Muscle layer of duodenum (tissue), 2 donors: ENCODE measurements around the gene PODXL.

Source experiments
- H3K27ac ChIP-seq: one replicate; pipeline ENCODE4 v1.7.0; 2013; ENCODE audit warnings: mild to moderate bottlenecking, low read length
- H3K27me3 ChIP-seq: one replicate; pipeline ENCODE4 v1.7.0; 2013; ENCODE audit warnings: low read depth, mild to moderate bottlenecking, control low read depth, low read length
- H3K36me3 ChIP-seq, 2 donors: one replicate each; pipeline ENCODE4 v1.7.0; 2013; ENCODE audit warnings: low read length in 2 of 2, control low read depth in 1 of 2, mild to moderate bottlenecking in 1 of 2; ENCODE audit not compliant: insufficient read depth in 2 of 2, control insufficient read depth in 1 of 2
- H3K4me1 ChIP-seq, 2 donors: one replicate each; pipeline ENCODE4 v1.7.0; 2013; ENCODE audit warnings: low read length in 2 of 2, mild to moderate bottlenecking in 2 of 2, control low read depth in 1 of 2, moderate library complexity in 1 of 2; ENCODE audit not compliant: insufficient read depth in 2 of 2, control insufficient read depth in 1 of 2
- H3K4me3 ChIP-seq, 2 donors: one replicate each; pipeline ENCODE4 v1.7.0; 2013; ENCODE audit warnings: low read length in 2 of 2, low read depth in 1 of 2, mild to moderate bottlenecking in 1 of 2
- H3K9me3 ChIP-seq, 2 donors: one replicate each; pipeline ENCODE4 v1.7.0; 2013; ENCODE audit warnings: low read length in 2 of 2, control low read depth in 1 of 2, mild to moderate bottlenecking in 1 of 2; ENCODE audit not compliant: control insufficient read depth in 1 of 2
- donor health status: healthy.

PODXL gene

GRCh38 chr7:131556053-131556908 is at the start of gene PODXL:
Gene PODXL, minus strand, starts transcription at chr7:131556628. Its CDS starts 269 bp downstream, at chr7:131556359.
- H3K27me3 ChIP-seq = no peaks in the 10 kb centered on the region
- H3K36me3 ChIP-seq = no peaks in the 10 kb centered on the region
- H3K9me3 ChIP-seq = no peaks in the 10 kb centered on the region
- peaks cover 0 to 19% of the 10 kb centered on the region in 2 donors for H3K4me1 ChIP-seq
- H3K4me3 ChIP-seq = peak within 1 kb of the TSS; percentile 50 to 79
- H3K27ac ChIP-seq = no peak within 1 kb of the TSS

GRCh38 chr7:131605280-131605878 is 49.0 kb upstream of the PODXL start:
- Histone ChIP-seq H3K4me1 (peaks cover 0 to 4% of the 10 kb centered on the region in 2 donors), H3K9me3 (no peaks in the 10 kb centered on the region), H3K36me3 (no peaks in the 10 kb centered on the region), H3K27me3 (peaks cover 6% of the 10 kb centered on the region), H3K27ac (no peak overlapping the region), H3K4me3 (no peak overlapping the region)

GRCh38 chr7:131604841-131605279 is 48.4 kb upstream of the PODXL start:
- H3K9me3 ChIP-seq = no peaks in the 10 kb centered on the region
- H3K36me3 ChIP-seq = no peaks in the 10 kb centered on the region
- no peak overlapping the region for H3K4me3 ChIP-seq
- peaks cover 0 to 4% of the 10 kb centered on the region in 2 donors for H3K4me1 ChIP-seq
- peaks cover 6% of the 10 kb centered on the region for H3K27me3 ChIP-seq
- no peak overlapping the region for H3K27ac ChIP-seq

GRCh38 chr7:131603932-131604331 is 47.5 kb upstream of the PODXL start:
- H3K27me3 ChIP-seq = peaks cover 6% of the 10 kb centered on the region
- H3K9me3 ChIP-seq = no peaks in the 10 kb centered on the region
- no peak overlapping the region for H3K4me3 ChIP-seq
- peaks cover 0 to 4% of the 10 kb centered on the region in 2 donors for H3K4me1 ChIP-seq
- H3K36me3 ChIP-seq = no peaks in the 10 kb centered on the region
- H3K27ac ChIP-seq = no peak overlapping the region

- peaks cover 0 to 4% of the 10 kb centered on the region in 2 donors for H3K4me1 ChIP-seq
- H3K36me3 ChIP-seq = no peaks in the 10 kb centered on the region
- peaks cover 6% of the 10 kb centered on the region for H3K27me3 ChIP-seq
- H3K4me3 ChIP-seq = no peak overlapping the region
- H3K27ac ChIP-seq = no peak overlapping the region
- no peaks in the 10 kb centered on the region for H3K9me3 ChIP-seq
These were observed 46.6 kb upstream of the PODXL start for GRCh38 chr7:131602994-131603372.

GRCh38 chr7:131602304-131602993 is 46.0 kb upstream of the PODXL start:
- Histone ChIP-seq H3K36me3 (no peaks in the 10 kb centered on the region), H3K9me3 (no peaks in the 10 kb centered on the region), H3K4me1 (peaks cover 0 to 4% of the 10 kb centered on the region in 2 donors), H3K27me3 (peaks cover 6% of the 10 kb centered on the region), H3K27ac (no peak overlapping the region), H3K4me3 (no peak overlapping the region)

- peaks cover 6% of the 10 kb centered on the region for H3K27me3 ChIP-seq
- H3K9me3 ChIP-seq = no peaks in the 10 kb centered on the region
- no peak overlapping the region for H3K4me3 ChIP-seq
- no peak overlapping the region for H3K27ac ChIP-seq
- peaks cover 0 to 4% of the 10 kb centered on the region in 2 donors for H3K4me1 ChIP-seq
- H3K36me3 ChIP-seq = no peaks in the 10 kb centered on the region
These were observed 43.9 kb upstream of the PODXL start for GRCh38 chr7:131600085-131600881.

GRCh38 chr7:131596785-131597184 is 40.4 kb upstream of the PODXL start:
- Histone ChIP-seq H3K4me3 (no peak overlapping the region), H3K27ac (no peak overlapping the region), H3K27me3 (no peaks in the 10 kb centered on the region), H3K9me3 (no peaks in the 10 kb centered on the region), H3K4me1 (peaks cover 0 to 4% of the 10 kb centered on the region in 2 donors), H3K36me3 (no peaks in the 10 kb centered on the region)

- peaks cover 0 to 2% of the 10 kb centered on the region in 2 donors for H3K4me1 ChIP-seq
- no peak overlapping the region for H3K27ac ChIP-seq
- H3K36me3 ChIP-seq = no peaks in the 10 kb centered on the region
- H3K27me3 ChIP-seq = no peaks in the 10 kb centered on the region
- H3K9me3 ChIP-seq = no peaks in the 10 kb centered on the region
- H3K4me3 ChIP-seq = no peak overlapping the region
These were observed 39.3 kb upstream of the PODXL start for GRCh38 chr7:131595699-131596098.

GRCh38 chr7:131591687-131592319 is 35.4 kb upstream of the PODXL start:
- no peaks in the 10 kb centered on the region for H3K36me3 ChIP-seq
- no peak overlapping the region for H3K4me3 ChIP-seq
- no peaks in the 10 kb centered on the region for H3K27me3 ChIP-seq
- H3K9me3 ChIP-seq = no peaks in the 10 kb centered on the region
- no peak overlapping the region for H3K27ac ChIP-seq
- H3K4me1 ChIP-seq = no peaks in the 10 kb centered on the region
